Left ventricle myocardium inferior (tissue), 1 donor: ENCODE measurements around the gene ABLIM2. TPM values are rescaled to one million over a fixed set of nuclear protein-coding genes. Genes with fewer than 3 reads are reported as not detected.

Experiments used
- DNase-seq: peaks from one replicate; pipeline ENCODE4 v3.0.0-alpha.2; 2020
- H3K27ac ChIP-seq: fragments of 200-600 bp; replicated peaks from 2 replicates; pipeline ENCODE4 v1.8.0; 2021
- H3K27me3 ChIP-seq: fragments of 200-600 bp; 2 replicates; pipeline ENCODE4 v1.8.0; 2021; ENCODE audit warnings: low read depth
- H3K36me3 ChIP-seq: fragments of 200-600 bp; 2 replicates; pipeline ENCODE4 v1.8.0; 2021
- H3K4me1 ChIP-seq: fragments of 200-600 bp; 2 replicates; pipeline ENCODE4 v1.8.0; 2021
- H3K4me3 ChIP-seq: fragments of 200-600 bp; 2 replicates; pipeline ENCODE4 v1.8.0; 2021; ENCODE audit warnings: mild to moderate bottlenecking, moderate library complexity
- H3K9me3 ChIP-seq: fragments of 200-600 bp; replicated peaks from 2 replicates; pipeline ENCODE4 v1.8.0; 2021
- intact Hi-C: fragments of 100-400 bp; cut with micrococcal nuclease; formaldehyde crosslinking; loops from one replicate; pipeline ENCODE4 v1.11.0; 2022
- total RNA-seq: library from RNA; stranded (reverse); fragmentation: NEBNext Ultra II Directional; extraction: Animal tissue kit (Norgen Biotek cat#: 25700); gene quantifications from one replicate; pipeline ENCODE4 v1.2.1, GENCODE V29; 2021
- TF ChIP-seq, protein P1 (sequence below): fragments of 200-600 bp; IDR thresholded peaks from 2 replicates; pipeline ENCODE4 v1.8.0; 2021; ENCODE audit warnings: antibody characterized with exemption, mild to moderate bottlenecking, borderline replicate concordance
- donor health status: DM: no; HTN: yes; CAD: no; lungs with severe emphysema.

Gene ABLIM2
- total RNA-seq, 1 donor from 2014 or later, result 43.5 TPM

DNA sequence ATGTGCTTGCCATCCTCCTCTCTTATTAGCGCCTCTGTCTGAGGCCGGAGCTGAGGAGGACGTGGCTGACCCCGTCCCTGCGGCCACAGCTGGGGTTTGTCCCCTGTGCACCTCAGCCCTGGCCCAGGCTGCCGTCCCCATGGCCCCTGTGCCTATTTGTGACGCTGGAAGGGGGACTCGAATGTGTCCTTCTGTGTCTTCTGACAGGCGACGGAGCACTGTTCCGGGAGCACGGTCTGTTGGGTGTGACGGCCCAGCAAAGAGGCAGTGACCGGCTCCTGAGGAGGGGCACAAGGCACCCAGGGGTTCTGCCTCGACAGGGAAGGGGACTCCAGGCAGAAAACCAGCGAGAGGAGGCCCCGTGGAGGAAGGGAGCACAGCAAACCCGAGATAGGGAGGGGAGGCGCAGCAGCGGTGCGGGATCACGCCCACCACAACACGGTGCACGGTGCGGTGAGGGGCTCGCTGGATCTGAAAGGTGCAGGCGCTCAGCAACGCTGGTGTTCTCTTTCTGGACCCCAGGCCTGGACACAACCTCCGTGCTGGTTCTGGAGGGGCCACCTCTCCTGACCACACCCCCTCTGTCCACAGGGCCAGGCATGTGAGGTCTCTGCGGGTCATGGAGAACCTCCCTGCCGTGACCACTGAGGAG lies 46.1 kb upstream of the ABLIM2 start:
- intact Hi-C loops, result no loop called here
- no peak for DNase-seq

DNA sequence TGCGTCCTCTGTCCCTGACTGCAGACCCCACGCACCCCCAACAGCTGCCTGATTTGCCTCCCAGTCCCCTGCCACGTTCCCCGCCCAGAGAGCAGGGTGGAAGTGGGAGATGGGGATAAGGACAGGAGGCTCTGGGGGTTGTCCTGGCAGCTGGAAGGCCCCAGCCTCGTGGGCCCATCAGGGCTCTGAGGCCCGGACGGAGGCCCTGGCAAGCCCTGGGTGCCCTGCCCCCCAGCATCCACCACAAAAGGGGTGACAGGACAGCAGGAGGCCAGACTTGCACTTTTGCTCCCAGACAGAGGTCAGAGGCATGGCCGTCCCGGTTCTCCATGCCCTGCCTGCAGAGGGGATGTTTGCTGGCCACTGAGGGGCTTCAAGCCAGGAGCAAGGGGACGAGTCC lies 45.2 kb upstream of the ABLIM2 start:
- TF ChIP-seq, protein P1, sequence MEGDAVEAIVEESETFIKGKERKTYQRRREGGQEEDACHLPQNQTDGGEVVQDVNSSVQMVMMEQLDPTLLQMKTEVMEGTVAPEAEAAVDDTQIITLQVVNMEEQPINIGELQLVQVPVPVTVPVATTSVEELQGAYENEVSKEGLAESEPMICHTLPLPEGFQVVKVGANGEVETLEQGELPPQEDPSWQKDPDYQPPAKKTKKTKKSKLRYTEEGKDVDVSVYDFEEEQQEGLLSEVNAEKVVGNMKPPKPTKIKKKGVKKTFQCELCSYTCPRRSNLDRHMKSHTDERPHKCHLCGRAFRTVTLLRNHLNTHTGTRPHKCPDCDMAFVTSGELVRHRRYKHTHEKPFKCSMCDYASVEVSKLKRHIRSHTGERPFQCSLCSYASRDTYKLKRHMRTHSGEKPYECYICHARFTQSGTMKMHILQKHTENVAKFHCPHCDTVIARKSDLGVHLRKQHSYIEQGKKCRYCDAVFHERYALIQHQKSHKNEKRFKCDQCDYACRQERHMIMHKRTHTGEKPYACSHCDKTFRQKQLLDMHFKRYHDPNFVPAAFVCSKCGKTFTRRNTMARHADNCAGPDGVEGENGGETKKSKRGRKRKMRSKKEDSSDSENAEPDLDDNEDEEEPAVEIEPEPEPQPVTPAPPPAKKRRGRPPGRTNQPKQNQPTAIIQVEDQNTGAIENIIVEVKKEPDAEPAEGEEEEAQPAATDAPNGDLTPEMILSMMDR, result no peak
- H3K27me3 ChIP-seq, result no peaks in the 10 kb centered on the region
- H3K36me3 ChIP-seq, result peaks cover 3% of the 10 kb centered on the region
- no peak for DNase-seq
- no peak overlapping the region for H3K4me3 ChIP-seq
- peaks cover 31% of the 10 kb centered on the region for H3K4me1 ChIP-seq
- no peaks in the 10 kb centered on the region for H3K9me3 ChIP-seq
- no peak overlapping the region for H3K27ac ChIP-seq
- intact Hi-C loops, result no loop called here

More for the DNA sequence above, 46.1 kb upstream of the ABLIM2 start:
- Histone ChIP-seq H3K27me3 (no peaks in the 10 kb centered on the region), H3K9me3 (no peaks in the 10 kb centered on the region), H3K4me3 (no peak overlapping the region), H3K27ac (no peak overlapping the region), H3K36me3 (peaks cover 10% of the 10 kb centered on the region), H3K4me1 (peaks cover 22% of the 10 kb centered on the region)
- TF ChIP-seq, protein P1, result no peak

DNA sequence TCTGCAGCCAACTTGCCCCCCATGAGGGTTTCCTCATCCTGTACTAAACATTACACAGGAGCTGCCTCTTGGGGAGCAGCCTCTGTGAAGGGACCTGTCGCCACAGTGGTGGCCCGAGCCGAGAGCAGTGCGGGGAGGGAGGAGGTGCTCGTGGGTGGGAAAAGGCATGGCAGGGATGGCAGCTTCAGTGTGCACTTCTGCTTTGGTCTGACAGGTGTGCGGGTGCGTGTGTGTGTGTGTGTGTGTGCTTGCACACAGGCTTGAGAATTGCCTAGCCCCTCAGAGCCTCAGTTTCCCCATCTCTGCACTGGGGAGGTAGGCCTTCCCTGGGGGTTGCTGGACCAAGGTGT lies 44.4 kb upstream of the ABLIM2 start:
- TF ChIP-seq, protein P1, result no peak
- intact Hi-C loops, result no loop called here
- H3K4me1 ChIP-seq, result peaks cover 39% of the 10 kb centered on the region
- no peaks in the 10 kb centered on the region for H3K9me3 ChIP-seq
- H3K36me3 ChIP-seq, result no peaks in the 10 kb centered on the region
- no peak overlapping the region for H3K4me3 ChIP-seq
- no peaks in the 10 kb centered on the region for H3K27me3 ChIP-seq
- H3K27ac ChIP-seq, result no peak overlapping the region
- no peak for DNase-seq

DNA sequence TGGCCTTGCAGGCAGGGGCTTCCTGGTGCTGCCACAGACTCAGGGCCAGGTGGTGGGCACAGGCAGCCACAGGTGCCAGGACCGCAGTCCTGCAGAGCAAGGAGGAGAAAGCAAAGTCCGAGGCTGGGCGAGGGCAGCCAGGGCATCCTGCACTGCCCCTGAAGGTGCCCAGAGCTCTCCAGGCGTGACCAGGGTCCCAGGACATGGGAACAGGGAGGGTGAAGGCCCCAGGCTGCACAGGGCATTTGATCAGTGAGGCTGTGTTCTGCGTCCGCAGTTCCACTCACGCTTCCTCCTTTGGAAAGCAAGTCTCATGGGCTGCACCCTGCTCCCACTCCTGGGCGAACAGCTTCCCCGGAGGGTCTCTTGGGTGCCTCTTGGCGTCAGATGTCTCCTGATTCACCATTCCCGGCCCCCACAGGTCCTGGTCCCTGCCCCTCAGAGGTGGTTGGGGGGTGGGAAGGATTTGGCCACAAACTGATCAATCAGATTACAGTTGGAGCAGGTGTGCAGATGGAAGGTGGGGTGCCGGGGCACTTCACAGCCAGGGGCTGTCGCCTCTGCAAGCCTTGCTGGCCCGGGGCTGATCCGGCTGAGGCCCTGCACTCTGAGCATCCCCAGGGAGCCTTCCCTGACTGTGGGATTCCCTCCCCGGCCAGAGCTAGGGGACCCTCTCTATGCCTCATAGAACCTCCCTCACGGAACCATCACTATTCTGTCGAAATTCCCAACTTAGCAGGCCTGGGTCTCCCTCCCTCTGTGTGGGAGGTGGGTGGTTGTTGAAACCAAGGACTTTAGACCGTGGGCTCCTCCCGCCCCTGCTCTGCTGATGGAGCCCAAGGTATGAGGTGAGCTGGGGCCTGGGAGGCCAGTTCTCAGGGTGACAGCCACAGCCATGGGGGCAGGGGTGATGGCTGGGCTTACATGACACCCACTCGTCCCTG lies 43.8 kb upstream of the ABLIM2 start:
- no peak for DNase-seq
- TF ChIP-seq, protein P1, result no peak
- Histone ChIP-seq H3K27me3 (no peaks in the 10 kb centered on the region), H3K4me3 (peak overlapping the region; percentile 66), H3K36me3 (no peaks in the 10 kb centered on the region), H3K9me3 (no peaks in the 10 kb centered on the region), H3K27ac (no peak overlapping the region), H3K4me1 (peaks cover 43% of the 10 kb centered on the region)
- intact Hi-C loops, result no loop called here

DNA sequence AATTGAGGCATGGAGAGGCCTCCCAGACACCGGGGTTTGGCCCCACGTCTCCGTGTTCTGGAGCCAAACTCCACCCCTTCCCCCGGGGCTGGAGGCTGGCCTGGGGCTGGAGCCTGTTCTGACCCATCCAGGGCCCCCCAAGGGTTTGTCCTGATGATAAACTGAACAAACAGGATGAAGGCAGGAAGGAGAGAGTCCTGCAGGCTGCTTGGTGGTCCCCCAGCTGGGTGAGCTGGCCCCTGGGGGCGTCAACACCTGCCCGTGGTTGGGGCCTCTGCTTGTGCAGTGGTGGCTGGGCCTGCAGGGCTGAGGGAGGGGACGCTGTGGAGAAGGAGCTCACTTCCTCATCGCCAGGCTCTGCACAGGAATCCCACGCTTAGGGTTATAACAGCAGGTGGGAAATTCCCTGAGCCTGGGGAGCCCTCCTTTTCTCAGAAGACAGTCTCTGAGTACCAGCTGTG lies 42.7 kb upstream of the ABLIM2 start:
- Histone ChIP-seq H3K4me1 (peaks cover 53% of the 10 kb centered on the region), H3K4me3 (peak overlapping the region; percentile 66), H3K9me3 (no peaks in the 10 kb centered on the region), H3K27ac (peak overlapping the region; percentile 84), H3K27me3 (no peaks in the 10 kb centered on the region), H3K36me3 (no peaks in the 10 kb centered on the region)
- DNase-seq, result peak; percentile 55
- intact Hi-C loops, result no loop called here
- TF ChIP-seq, protein P1, result no peak
